Kidney epithelial cell (primary cell): ENCODE measurements around the gene PRRC2B. TPM values are rescaled to one million over a fixed set of nuclear protein-coding genes. Genes with fewer than 3 reads are reported as not detected.
"Not testable (repeated sequence)": the region's sequence is repeated elsewhere in the genome, so short reads cannot be mapped to it uniquely, and the experiment has no call there.

ENCODE experiments used
- DNase-seq: peaks from one replicate; pipeline ENCODE4 v3.0.0-alpha.2; 2010; ENCODE audit warnings: low read depth
- H3K27me3 ChIP-seq: 2 replicates; pipeline ENCODE4 v1.6.0; 2011; ENCODE audit warnings: low read length; ENCODE audit not compliant: control insufficient read depth, insufficient read depth
- H3K36me3 ChIP-seq: 2 replicates; pipeline ENCODE4 v1.5.1; 2011; ENCODE audit warnings: low read length; ENCODE audit not compliant: control insufficient read depth, insufficient read depth
- H3K4me3 ChIP-seq: 2 replicates; pipeline ENCODE4 v1.5.1; 2011; ENCODE audit warnings: low read depth, mild to moderate bottlenecking, control low read depth, low read length
- total RNA-seq: library from RNA; depleted of rRNA; stranded (reverse); fragments of >200 nt; gene quantifications from 2 replicates; pipeline ENCODE4 v1.2.3, GENCODE V29; 2015
- TF ChIP-seq, protein P1 (sequence below): IDR thresholded peaks from 2 replicates; pipeline ENCODE4 v1.5.1; 2011; ENCODE audit warnings: mild to moderate bottlenecking, moderate library complexity, low read length, control low read depth, inconsistent platforms; ENCODE audit not compliant: insufficient read depth, poor library complexity, severe bottlenecking

Gene PRRC2B
- total RNA-seq, 1 donor from 2014 or later: 158 TPM

DNA sequence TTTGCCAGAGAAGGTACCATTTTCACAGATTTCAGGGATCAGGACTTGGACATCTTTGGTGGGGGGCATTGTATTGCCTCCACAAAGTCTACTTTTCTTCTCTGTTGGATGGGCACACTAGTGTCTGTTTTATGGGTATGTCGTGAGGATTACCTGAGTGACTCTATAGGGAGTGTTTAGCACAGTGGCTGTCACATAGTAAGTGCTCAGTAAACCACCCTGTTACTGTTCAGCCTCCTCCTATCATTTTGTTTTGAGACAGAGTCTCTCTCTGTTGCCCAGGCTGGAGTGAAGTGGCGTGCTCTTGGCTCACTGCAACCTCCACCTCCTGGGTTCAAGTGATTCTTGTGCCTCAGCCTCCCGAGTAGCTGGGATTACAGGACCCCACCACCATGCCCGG lies 2.4 kb upstream of the PRRC2B start:
- TF ChIP-seq, protein P1, sequence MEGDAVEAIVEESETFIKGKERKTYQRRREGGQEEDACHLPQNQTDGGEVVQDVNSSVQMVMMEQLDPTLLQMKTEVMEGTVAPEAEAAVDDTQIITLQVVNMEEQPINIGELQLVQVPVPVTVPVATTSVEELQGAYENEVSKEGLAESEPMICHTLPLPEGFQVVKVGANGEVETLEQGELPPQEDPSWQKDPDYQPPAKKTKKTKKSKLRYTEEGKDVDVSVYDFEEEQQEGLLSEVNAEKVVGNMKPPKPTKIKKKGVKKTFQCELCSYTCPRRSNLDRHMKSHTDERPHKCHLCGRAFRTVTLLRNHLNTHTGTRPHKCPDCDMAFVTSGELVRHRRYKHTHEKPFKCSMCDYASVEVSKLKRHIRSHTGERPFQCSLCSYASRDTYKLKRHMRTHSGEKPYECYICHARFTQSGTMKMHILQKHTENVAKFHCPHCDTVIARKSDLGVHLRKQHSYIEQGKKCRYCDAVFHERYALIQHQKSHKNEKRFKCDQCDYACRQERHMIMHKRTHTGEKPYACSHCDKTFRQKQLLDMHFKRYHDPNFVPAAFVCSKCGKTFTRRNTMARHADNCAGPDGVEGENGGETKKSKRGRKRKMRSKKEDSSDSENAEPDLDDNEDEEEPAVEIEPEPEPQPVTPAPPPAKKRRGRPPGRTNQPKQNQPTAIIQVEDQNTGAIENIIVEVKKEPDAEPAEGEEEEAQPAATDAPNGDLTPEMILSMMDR: no peak
- Histone ChIP-seq H3K4me3 (no peak overlapping the region), H3K27me3 (no peaks in the 10 kb centered on the region), H3K36me3 (no peaks in the 10 kb centered on the region)
- DNase-seq: no peak

DNA sequence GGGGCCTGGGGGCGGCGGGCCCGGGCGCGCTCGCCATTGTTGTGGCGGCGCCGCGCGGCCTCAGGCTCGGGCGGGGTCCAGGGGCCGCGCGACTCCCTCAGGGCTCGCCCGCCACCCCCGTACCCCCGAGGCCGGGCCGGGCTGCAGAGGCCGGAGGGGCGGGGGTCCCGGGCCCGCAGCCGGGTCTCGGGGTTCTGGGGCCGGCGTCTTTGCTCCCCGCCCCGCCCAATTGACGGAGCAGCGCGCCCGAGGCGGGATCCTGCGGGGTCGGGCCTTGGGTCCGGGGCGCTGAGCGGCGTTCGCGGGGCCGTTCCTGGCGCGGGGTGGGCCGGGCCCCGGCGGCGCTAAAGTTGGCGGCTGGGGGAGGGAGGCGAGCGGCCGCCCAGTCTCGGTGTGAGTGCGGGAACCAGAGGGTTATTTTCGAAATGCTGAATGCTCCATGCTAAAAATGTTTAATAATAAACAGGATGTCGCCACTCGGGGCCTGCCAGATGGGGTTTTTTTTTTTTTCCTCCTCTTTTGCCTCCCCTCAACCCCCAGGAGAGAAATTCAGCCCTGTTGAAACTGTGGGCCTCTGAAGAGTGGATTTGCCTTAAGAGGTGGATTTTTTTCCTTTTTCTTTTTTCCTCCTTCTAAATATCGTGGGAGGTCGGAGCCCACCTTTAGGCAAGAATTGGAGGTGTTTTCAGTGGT lies 724 bp downstream of the PRRC2B start:
- Histone ChIP-seq H3K27me3 (no peaks in the 10 kb centered on the region), H3K36me3 (no peaks in the 10 kb centered on the region), H3K4me3 (peak overlapping the region; percentile 65)
- TF ChIP-seq, protein P1: no peak
- no peak for DNase-seq

GRCh38 chr9:131395157-131396098 lies 1.5 kb downstream of the PRRC2B start:
- Histone ChIP-seq H3K27me3 (no peaks in the 10 kb centered on the region), H3K36me3 (no peaks in the 10 kb centered on the region), H3K4me3 (peak overlapping the region; percentile 65)
- TF ChIP-seq, protein P1: no peak
- no peak for DNase-seq

DNA sequence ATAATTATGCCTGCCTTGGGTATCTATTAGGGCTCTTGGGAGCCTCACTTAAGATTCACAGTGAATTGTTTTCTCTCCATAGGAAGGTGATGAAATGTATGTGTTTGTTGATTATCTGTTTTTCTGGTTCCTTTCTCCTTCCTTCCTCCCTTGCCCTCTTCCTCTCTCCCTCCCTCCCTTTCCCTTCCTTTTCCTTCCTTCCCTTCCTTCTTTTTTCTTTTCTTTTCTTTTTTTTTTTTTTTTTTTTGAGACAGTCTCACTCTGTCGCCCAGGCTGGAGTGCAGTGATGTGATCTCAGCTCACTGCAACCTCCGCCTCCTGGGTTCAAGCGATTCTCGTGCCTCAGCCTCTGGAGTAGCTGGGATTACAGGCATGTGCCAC lies 2.2 kb downstream of the PRRC2B start:
- H3K4me3 ChIP-seq: peak overlapping the region; percentile 65
- H3K27me3 ChIP-seq, H3K36me3 ChIP-seq, DNase-seq: not testable (repeated sequence)

DNA sequence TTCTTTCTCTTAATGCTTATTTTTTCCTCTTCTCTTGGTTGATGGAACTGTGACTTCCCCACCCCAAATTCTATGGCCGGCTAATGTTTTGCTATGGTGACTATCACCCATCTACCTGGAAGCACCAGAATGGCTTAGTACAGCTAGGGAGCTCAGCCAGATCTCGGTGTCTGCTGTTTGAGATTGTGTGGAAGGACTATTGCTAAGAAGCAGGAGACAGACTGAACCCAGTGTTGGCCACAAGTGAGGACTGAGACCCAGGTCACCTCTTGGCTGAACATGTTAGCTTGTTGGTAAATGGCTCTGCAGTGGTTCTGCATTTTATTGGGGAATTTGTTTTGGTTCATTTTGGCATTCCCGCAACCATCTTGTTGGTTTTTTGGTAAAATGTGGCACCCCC lies 2.7 kb downstream of the PRRC2B start:
- H3K27me3 ChIP-seq: no peaks in the 10 kb centered on the region
- TF ChIP-seq, protein P1: no peak
- H3K4me3 ChIP-seq: peak overlapping the region; percentile 9
- no peaks in the 10 kb centered on the region for H3K36me3 ChIP-seq
- no peak for DNase-seq

DNA sequence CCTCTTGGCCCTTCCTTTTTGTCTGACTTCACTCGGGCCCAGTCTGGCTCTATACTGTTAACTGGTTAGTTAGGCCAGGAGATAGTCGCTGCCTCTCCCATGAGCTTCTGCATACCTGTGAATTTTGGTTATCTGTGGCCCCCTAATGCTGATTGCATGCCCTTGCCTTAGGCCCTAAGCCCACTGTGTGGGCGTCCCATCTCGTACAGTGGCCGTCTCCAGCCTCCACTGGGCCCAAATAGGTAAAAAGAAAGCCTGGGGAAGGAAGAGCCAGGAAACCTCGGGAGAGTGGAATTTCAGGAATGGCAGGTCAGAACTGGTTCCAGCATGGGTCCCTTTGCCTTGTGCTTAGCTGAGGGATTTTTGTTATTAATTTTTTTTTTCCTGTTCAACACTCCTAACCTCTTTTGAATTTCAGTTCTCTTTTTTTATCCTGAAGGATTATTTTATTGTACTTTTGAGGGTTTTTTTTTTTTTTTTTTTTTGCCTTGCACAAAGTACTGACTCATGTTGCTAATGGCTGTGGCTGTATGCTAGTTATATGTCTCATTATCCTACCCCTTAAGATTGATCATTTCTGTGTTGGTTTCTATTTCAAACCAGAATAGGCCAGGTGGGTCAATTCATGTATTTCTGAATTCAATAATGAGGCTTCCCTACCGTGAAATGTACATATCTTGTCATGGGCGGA lies 3.4 kb downstream of the PRRC2B start:
- H3K4me3 ChIP-seq: peak overlapping the region; percentile 9
- TF ChIP-seq, protein P1: no peak
- no peaks in the 10 kb centered on the region for H3K36me3 ChIP-seq
- no peak for DNase-seq
- no peaks in the 10 kb centered on the region for H3K27me3 ChIP-seq
